Testis (tissue), 3 donors: ENCODE data around the gene INO80C. TPM values are rescaled to one million over a fixed set of nuclear protein-coding genes. Genes with fewer than 3 reads are reported as not detected.

Experiments
- DNase-seq: peaks from one replicate; pipeline ENCODE4 v3.0.0-alpha.2; 2019
- H3K27ac ChIP-seq, 2 donors: fragments of 200-600 bp; sonication (generic); one replicate each; pipeline ENCODE4 v1.5.1; 2019
- H3K27me3 ChIP-seq: fragments of 200-600 bp; sonication (generic); one replicate; pipeline ENCODE4 v1.5.1; 2019
- H3K36me3 ChIP-seq: fragments of 200-600 bp; sonication (generic); one replicate; pipeline ENCODE4 v1.5.1; 2017; ENCODE audit warnings: low read depth; ENCODE audit errors: missing control alignments
- H3K4me1 ChIP-seq: fragments of 200-600 bp; sonication (generic); one replicate; pipeline ENCODE4 v1.5.1; 2019
- H3K4me3 ChIP-seq, 2 donors: fragments of 200-600 bp; sonication (generic); one replicate each; pipeline ENCODE4 v1.5.1; 2017 to 2019
- H3K9me3 ChIP-seq: fragments of 200-600 bp; sonication (generic); one replicate; pipeline ENCODE4 v1.5.1; 2017
- CTCF ChIP-seq, 3 experiments: fragments of 450-650 bp in 2 of 3; fragments of 200-600 bp in 1 of 3; sonication (generic) in 1 of 3; IDR thresholded peaks; one replicate each; pipeline ENCODE4 v1.5.1; 2016 to 2019; ENCODE audit warnings: antibody characterized with exemption in 3 of 3, mild to moderate bottlenecking in 2 of 3, moderate library complexity in 1 of 3
- POLR2A ChIP-seq: fragments of 450-650 bp; IDR thresholded peaks from one replicate; pipeline ENCODE4 v1.6.1; 2017; ENCODE audit warnings: antibody characterized with exemption, mild to moderate bottlenecking, moderate library complexity
- WGBS, 2 donors: methylation state at CpG; one replicate each; pipeline ENCODE4 v1.1.5; 2018; 5-methylcytosine and 5-hydroxymethylcytosine counted together
- intact Hi-C: fragments of 100-400 bp; cut with DNase I; formaldehyde crosslinking; loops from one replicate; pipeline ENCODE4 v1.15.1; 2023; ENCODE audit warnings: low total_unique reads
- polyA plus RNA-seq: library from polyadenylated mRNA; stranded (reverse); fragments of 350-450 nt; fragmentation: Illumina TruSeq; extraction: RNeasy Lipid Tissue Mini Kit (QIAGEN cat#74804); gene quantifications from one replicate; pipeline ENCODE4 v1.2.3, GENCODE V29; 2014; ENCODE audit warnings: low read depth, low replicate concordance; ENCODE audit not compliant: insufficient read depth
- total RNA-seq, 2 donors: library from RNA; depleted of rRNA; stranded (reverse); fragments of >200 nt; gene quantifications; one replicate each; pipeline ENCODE4 v1.2.3, GENCODE V29; 2016

The INO80C gene
- total and polyA plus RNA-seq, 3 donors from 2014 or later, result 52.2 to 155 (median 77.5) TPM

DNA sequence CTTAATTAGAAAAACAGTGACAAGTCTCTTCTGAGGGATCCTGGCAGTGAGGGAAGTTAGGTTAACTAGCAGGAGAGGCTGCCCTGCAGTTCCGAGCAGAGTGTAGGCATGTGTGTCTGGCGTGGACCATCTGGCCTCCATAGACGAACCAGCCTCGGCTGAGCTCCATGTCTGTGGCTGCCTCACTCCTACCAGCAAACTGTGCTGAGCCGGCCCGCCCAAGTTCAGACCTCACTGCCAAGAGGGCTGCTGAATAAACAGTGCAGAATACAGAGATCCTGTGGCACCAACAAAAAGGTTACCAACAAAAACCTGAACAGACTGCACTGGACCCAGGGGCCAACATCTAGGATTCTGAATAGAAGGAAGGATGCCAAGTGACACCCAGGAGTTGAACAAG is 27.3 kb downstream of the INO80C start:
- intact Hi-C loops, result no loop called here
- Histone ChIP-seq H3K9me3 (no peaks in the 10 kb centered on the region), H3K4me1 (no peaks in the 10 kb centered on the region), H3K36me3 (no peaks in the 10 kb centered on the region), H3K27ac (no peak overlapping the region), H3K4me3 (no peak overlapping the region), H3K27me3 (no peaks in the 10 kb centered on the region)
- TF ChIP-seq POLR2A, result no peak
- TF ChIP-seq CTCF (IDR thresholded peaks at IDR 0.05), result no peak
- no peak for DNase-seq
- 87 to 93% methylated on average over 6 of the region's 6 CpGs for WGBS, 2 donors

- WGBS, 2 donors, result 90 to 91% methylated on average over 3 of the region's 3 CpGs
- H3K4me3 ChIP-seq, result no peak overlapping the region
- H3K9me3 ChIP-seq, result no peaks in the 10 kb centered on the region
- no peaks in the 10 kb centered on the region for H3K4me1 ChIP-seq
- no peaks in the 10 kb centered on the region for H3K27me3 ChIP-seq
- intact Hi-C loops, result no loop called here
- no peak for DNase-seq
- no peak overlapping the region for H3K27ac ChIP-seq
- no peak for TF ChIP-seq POLR2A
- TF ChIP-seq CTCF (IDR thresholded peaks at IDR 0.05), result no peak
- H3K36me3 ChIP-seq, result no peaks in the 10 kb centered on the region
Measured at GRCh38 chr18:35469725-35470124, 28.0 kb downstream of the INO80C start.

DNA sequence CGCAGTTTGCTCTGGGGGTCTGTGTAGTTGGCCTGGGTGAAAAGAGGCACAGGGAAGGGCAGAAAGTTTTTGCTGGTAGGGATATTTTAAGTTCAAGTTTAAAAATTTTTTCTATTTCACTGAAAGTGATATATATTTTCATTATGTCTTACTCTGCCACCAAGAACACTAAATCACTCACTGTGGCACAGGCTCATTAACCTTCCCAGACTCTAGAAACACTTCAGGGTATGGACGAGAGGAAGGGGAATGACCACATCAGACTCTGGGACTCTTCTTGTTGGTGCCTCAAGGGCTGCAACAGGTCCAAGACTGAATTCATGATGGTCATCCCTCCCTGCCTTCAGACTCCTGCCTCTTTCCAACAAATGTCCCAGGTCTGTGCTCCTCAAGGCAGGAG is 29.0 kb downstream of the INO80C start:
- no peak for DNase-seq
- intact Hi-C loops, result no loop called here
- H3K9me3 ChIP-seq, result no peaks in the 10 kb centered on the region
- no peaks in the 10 kb centered on the region for H3K4me1 ChIP-seq
- WGBS, 2 donors, result 89 to 91% methylated on average over 2 of the region's 2 CpGs
- H3K4me3 ChIP-seq, result no peak overlapping the region
- no peak overlapping the region for H3K27ac ChIP-seq
- no peak for TF ChIP-seq POLR2A
- TF ChIP-seq CTCF (IDR thresholded peaks at IDR 0.05), result no peak
- H3K36me3 ChIP-seq, result no peaks in the 10 kb centered on the region
- H3K27me3 ChIP-seq, result no peaks in the 10 kb centered on the region

DNA sequence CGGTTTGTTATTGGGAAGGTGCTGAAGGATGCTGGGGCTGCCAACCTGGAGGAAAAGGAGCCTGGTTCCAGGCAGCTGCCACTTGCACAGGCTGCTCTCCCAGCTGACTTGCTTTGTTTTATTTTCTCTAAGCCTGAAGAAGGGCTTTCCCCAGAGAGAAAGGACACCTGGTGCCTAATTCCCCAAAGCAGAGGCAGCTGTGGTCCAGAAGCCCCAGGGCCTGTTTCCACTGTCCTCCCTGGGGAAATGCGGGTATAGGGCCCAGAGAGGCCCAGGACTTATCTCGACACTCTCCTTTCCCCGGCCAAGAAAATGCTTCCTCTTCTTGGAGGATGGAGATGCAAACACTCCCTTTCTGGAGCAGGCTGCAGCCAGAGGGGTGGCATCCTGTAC is 30.1 kb downstream of the INO80C start:
- TF ChIP-seq POLR2A (no peak), CTCF (IDR thresholded peaks at IDR 0.05) (no peak)
- intact Hi-C loops, result no loop called here
- no peak for DNase-seq
- Histone ChIP-seq H3K9me3 (no peaks in the 10 kb centered on the region), H3K36me3 (no peaks in the 10 kb centered on the region), H3K27ac (no peak overlapping the region), H3K27me3 (no peaks in the 10 kb centered on the region), H3K4me3 (no peak overlapping the region), H3K4me1 (no peaks in the 10 kb centered on the region)
- 64 to 90% methylated on average over 4 of the region's 4 CpGs for WGBS, 2 donors

- no peaks in the 10 kb centered on the region for H3K27me3 ChIP-seq
- no peaks in the 10 kb centered on the region for H3K4me1 ChIP-seq
- DNase-seq, result no peak
- H3K27ac ChIP-seq, result no peak overlapping the region
- intact Hi-C loops, result no loop called here
- TF ChIP-seq POLR2A (no peak), CTCF (IDR thresholded peaks at IDR 0.05) (no peak)
- 70 to 84% methylated on average over 8 to 11 of the region's 11 CpGs for WGBS, 2 donors
- no peaks in the 10 kb centered on the region for H3K36me3 ChIP-seq
- H3K9me3 ChIP-seq, result no peaks in the 10 kb centered on the region
- H3K4me3 ChIP-seq, result no peak overlapping the region
Measured at GRCh38 chr18:35466815-35467623, 30.7 kb downstream of the INO80C start.
